CD4-positive, alpha-beta T cell treated with Interleukin-12 subunit alpha and Interleukin-12 subunit beta, for 1 hour (primary cell): Measurements from ENCODE around the gene ELMO3.

Experiments
- DNase-seq: peaks from one replicate; pipeline ENCODE4 v3.0.0-alpha.2; 2020

The ELMO3 gene

DNA sequence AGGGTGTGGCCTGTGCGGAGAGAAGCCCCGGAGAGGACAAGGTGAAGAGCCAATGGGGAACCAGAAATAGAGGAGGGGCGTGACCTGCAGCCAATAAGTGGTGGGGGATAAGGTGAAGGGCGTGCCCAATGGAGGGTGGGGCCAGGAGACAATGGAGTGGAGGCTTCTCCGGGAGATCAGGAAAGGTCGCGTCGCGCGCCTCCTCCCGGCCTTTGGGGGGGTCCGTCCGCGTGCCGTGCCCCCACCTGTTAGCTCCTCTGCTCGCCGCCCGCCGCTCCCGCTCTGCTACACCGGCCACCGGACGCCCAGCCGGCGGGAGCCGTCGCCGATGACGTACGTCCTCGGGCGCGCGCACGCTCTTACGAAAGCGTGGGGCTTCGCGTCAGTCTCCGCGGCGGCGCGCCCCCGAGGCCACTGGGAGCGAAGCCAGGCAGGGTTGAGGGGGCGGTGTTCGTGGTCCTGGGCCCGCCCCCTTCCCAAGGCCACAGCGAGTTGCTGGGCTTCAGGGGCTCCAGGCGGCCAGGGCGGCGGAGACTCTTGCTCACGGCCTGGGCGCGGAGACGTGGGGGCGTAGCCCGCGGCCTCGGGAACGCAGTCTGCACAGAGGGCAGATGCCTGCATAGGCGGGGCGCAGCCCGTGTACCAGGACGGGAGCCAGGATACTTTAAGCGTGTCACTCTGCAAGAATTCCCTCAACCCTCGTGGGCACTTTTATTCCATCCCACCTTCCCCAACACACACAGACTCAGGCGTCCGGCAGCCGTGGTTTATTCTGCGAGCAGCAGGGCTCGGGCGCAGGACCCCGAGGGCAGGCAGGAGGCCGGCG is 15.1 kb upstream of the ELMO3 start, which contains the start of gene MATCAP1:
TSS of gene MATCAP1 (minus strand) at position 337 of the 826 bp plus-strand sequence. CDS start 3,353 bp downstream, outside the sequence.
- DNase-seq = peak; percentile 97

GRCh38 chr16:67184453-67184994 is 14.4 kb upstream of the ELMO3 start:
- DNase-seq = peak; percentile 27

DNA sequence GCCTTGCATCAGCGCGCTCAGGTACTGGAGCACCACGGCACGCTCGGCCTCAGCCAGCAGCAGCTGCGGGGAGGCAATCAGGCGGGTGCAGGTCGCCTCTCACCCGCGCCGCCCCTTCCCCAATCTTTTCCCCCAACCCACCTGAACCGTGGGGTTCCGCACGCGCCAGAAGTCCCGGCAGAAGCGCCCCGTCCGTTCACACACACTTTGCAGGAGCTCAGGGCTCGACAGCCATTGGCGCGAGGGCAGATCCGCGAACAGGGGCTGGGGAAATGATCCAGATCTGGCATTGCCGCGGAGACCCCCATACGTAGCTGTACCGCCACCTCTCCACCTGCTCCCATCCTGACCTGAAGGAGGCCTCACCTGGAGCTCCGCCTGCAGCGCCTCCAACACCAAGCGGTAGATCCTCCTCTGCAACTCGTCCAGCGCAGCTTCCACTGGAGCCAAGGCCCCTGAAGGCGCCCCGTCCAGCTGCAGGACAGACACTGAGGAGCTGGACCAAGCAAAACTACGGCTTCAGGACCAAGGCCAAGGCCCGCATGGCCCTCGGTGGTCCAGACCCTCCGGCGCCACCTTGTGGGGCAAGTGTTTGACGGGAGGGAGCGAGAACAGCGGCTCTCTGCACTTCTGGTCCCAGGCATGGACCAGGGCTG is 13.8 kb upstream of the ELMO3 start:
- peak; percentile 85 for DNase-seq

DNA sequence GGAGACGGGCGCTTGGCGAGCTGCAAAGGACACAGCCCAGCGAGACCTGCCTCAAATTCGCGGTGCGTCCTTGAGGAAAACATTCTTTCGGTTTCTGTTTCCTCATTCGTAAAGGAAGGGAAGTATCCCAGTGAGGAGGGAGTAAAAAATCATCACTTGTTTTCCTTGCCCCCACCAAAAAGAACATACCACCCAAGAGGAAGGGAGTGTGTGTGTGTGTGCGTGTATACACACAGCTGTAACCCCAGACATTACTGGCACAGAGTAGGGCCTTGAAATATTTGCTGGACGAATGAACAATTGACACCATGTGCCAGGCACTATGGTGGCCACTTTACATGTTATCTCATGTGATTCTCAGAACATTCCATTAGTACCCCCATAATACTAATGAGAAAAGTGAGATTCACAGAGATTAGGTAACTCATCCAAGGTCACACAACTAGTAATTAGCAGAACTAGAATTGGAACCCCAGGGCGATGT is 13.2 kb upstream of the ELMO3 start:
- DNase-seq = no peak

DNA sequence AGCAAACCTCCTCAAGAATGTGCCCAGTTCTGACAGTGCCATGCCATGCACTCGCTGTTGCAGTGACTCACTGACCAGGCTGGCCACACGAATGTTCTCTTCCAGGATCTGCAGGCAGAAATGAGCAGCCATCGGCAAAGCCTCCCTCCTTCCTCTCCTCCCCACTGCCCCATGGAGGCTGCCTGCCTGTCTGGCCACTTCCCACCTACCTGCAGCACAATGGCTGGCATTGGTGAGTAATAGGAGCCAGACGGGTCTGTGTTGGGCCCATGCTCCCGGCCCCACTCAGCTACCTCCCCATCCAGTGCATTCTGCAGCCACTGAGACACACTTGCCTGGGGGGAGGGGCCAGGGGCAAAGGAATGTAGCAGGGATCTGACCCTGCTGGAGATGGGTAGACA is 12.4 kb upstream of the ELMO3 start:
- DNase-seq = no peak

DNA sequence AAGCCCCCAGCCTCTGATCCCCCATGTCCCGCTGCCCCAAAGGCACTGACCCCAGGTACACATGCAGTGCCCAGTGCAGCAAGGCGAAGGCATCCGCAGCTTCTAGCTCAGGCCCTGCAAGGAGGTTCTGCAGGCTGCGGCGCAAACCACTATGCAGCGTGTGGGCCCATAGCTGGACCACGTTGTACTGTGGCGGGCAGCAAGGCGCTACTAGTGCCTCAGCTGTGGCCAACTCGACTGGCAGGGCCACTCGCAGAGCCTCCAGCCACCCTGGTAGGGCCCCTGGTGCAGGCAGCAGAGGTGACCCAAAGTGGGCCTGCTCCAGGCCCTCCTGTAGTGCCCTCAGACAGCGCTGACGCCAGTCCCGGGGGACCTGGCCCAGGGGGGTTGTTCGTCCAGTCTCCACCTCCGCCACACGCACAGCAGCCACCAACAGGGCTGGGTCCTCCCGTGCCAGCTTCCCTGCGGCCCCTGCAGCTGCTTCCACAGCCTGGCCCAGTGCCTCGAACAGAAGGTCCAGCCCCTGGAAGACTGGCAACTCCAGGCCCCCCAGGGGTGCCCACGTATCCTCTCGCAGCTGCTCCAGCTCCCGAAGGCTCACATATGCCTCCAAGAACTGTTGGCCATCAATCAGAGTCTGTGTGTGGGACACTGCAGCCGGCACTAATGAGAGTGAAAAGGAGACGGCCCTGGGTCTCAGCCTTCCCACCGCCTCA is 11.6 kb upstream of the ELMO3 start:
- DNase-seq = no peak

DNA sequence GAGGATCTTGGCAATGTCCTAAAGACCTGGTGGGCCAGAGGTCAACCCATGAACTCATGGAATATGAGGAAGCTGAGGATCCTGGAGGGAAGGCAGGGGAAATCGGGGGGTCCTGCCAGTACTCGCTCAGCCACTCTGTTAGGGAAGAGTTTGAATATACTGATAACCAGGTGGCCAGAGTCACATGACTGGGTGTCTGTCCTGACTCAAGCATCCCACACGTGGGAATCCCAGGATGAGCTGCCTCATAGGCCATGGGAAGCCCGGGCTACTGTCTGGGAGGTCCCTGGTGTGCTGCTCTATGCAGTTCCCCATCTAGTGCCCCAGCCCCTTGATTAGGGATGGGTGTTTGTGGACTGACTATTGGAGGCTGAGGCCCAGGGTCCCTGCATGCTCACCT is 10.6 kb upstream of the ELMO3 start:
- DNase-seq = no peak

DNA sequence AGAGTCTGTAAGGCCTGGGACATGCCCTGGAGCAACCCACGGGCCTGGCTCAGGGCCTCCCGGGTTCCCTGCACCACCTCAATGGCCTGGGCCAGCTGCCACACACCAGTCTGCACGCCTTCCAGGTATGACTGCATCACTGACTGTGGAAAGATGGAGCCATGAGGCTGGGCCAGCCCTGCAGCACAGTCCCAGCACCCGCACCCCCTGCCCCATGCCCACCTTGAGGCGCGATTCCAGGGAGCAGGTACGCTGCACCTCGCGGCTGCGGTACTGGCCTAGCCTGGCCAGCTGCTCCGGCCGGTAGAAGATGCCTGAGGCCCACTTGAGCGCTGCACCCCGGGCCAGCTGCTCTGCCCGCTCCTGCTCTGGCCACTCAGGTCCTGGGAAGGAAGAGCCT is 10.1 kb upstream of the ELMO3 start:
- no peak for DNase-seq

- DNase-seq = no peak
Measured at GRCh38 chr16:67190041-67190440, 8.9 kb upstream of the ELMO3 start, which contains the start of gene EXOC3L1. TSS of gene EXOC3L1 (minus strand) at chr16:67190136. CDS start at chr16:67189676, 460 bp downstream.

DNA sequence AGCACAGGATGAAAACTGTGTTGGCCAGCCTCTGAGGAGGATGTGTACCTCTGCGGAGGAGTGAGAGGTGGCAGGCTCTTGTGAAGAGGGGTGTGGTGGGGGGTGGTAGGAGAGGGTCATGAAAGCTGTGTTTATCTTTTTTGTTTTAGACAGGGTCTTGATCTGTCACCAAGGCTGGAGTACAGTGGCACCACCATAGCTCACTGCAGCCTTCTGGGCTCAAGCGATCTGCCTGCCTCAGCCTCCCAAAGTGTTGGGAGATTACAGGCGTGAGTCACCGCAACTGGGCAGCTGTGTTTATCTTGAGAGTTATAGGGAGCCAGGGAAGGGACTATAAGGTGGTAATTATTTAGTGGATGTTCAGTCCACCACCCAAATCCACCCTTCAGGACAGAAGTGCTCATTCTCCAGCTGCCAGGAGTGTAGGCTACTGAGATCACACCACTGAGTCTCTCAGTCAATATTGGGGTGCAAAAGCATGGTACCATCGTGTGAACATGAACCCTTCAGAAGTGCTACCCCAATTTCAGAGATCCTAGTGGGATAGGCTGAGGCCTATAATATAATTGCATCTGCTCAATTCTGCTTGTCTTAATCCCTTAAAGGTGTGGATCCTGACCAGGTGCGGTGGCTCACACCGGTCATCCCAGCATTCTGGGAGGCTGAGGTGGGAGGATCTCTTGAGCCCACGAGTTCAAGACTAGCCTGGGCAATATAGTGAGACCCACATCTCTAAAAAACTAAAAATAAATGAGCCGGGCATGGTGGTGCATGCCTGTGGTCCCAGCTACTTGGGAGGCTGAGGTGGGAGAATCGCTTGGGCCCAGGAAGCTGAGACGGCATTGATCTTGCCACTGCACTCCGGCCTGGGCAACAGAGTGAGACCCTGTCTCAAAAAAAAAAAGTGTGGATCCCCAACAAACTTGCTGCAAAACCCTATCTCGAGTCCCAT is 8.2 kb upstream of the ELMO3 start:
- DNase-seq = no peak

DNA sequence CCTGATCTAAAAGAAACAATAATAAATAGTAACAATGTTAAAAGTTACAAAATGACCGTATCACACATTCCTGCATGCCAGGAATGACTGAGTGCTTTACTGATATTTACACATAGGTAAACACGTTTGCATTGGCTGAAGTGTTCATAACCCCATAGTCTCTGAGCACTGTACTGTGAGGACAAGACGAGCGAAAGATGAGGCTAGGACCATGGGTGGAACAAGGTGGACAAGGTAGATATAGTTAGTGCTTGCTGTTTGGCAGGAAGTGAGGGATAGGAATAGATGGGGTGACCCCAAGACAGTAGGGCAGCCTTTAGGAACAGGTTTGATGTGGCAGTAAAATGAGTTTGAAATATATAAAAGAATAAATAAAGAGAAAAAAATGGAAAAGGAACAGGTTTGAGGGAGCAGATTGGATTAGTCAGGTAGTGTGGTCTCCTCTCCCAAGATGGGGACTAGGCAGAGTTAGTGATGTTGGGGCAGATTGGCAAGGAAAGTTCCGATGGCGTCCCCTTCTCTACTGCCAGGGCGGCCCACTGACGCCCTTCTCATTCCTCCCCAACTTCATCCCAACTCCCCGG is 7.4 kb upstream of the ELMO3 start:
- DNase-seq = no peak

- DNase-seq = peak; percentile 89
Measured at GRCh38 chr16:67191995-67192681, 6.8 kb upstream of the ELMO3 start, which contains the start of gene E2F4. TSS of gene E2F4 (plus strand) at chr16:67192155. CDS start at chr16:67192228, 73 bp downstream.

GRCh38 chr16:67192781-67193361 is 6.1 kb upstream of the ELMO3 start:
- peak; percentile 14 for DNase-seq

GRCh38 chr16:67193536-67193935 is 5.4 kb upstream of the ELMO3 start:
- DNase-seq = no peak

DNA sequence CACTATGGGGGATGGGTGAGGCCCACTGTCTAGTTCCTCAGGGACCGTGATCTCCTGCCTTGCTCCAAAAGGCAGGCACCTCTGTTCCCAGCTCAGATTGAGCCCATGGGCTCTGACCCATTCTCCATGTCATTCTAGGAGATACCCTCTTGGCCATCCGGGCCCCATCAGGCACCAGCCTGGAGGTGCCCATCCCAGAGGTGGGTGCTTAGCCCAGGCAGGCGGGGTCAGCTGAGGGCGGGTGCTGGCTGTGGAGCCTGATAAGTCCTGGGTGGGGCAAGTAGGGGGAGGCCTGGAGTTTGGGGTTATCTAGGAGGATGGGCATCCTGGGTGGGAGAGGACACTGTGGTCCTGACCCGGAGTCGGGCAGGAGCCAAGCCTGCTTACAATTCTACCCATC is 4.7 kb upstream of the ELMO3 start:
- no peak for DNase-seq

GRCh38 chr16:67195676-67196075 is 3.3 kb upstream of the ELMO3 start:
- no peak for DNase-seq

DNA sequence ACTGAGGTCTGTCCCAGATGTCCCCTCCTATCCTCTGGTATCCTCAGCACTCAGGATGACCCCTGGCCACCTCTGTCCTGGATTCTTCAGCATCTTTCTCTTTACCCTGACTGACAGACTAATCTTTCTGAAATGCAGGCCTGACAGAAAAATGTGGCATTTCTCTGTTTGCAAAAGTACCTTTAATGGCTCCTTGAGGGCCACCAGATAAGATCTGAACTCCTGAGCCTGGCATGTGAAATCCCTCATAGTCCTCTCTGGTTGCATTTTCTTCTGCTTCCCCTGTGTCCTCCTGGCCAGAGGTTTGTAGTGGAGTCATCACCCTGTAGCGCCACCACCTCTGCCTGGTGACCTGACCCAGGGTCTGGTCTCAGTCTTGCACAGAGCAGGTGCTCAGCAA is 2.0 kb upstream of the ELMO3 start:
- no peak for DNase-seq

GRCh38 chr16:67197704-67198103 is 1.2 kb upstream of the ELMO3 start:
- DNase-seq = no peak

GRCh38 chr16:67198238-67198734 is 645 bp upstream of the ELMO3 start:
- peak; percentile 32 for DNase-seq

DNA sequence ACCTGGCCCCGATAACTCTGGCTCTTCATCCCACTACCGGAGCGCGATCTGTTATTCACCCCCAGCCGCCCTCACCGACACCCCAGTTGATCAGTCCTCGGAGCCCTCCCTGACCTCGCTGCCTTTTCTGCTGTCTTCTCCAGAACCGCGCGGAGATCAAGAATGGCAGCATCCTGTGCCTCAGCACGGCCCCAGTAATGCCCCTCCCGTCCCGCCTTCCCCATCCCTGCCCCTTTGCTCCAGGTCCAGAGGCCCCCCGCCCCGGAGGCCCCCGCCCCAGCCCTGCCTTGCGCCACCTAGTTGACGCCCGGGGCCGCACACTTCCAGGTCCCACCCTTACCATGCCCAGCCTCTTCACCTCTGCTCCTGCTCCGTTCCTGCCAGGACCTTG is 872 bp downstream of the ELMO3 start:
- no peak for DNase-seq
